H9 (cell line): ENCODE results near the gene TMED10. TPM values are rescaled to one million over a fixed set of nuclear protein-coding genes. Genes with fewer than 3 reads are reported as not detected.

Source experiments
- DNase-seq: peaks from one replicate; pipeline ENCODE4 v3.0.0-alpha.2; 2017
- H2AFZ ChIP-seq: one replicate; pipeline ENCODE4 v1.6.1; 2013; ENCODE audit warnings: mild to moderate bottlenecking, low read length, control low read depth, moderate library complexity
- H2AK5ac ChIP-seq: 2 replicates; pipeline ENCODE4 v1.6.1; 2013; ENCODE audit warnings: low read length, control low read depth, mixed read lengths; ENCODE audit not compliant: insufficient read length
- H2BK120ac ChIP-seq: one replicate; pipeline ENCODE4 v1.6.1; 2013; ENCODE audit warnings: low read depth, mild to moderate bottlenecking, low read length, control low read depth, inconsistent platforms; ENCODE audit not compliant: poor library complexity, severe bottlenecking
- H2BK12ac ChIP-seq: 2 replicates; pipeline ENCODE4 v1.6.1; 2013; ENCODE audit warnings: low read length, control low read depth, mixed read lengths, low read depth; ENCODE audit not compliant: insufficient read length
- H2BK15ac ChIP-seq: 2 replicates; pipeline ENCODE4 v1.6.1; 2013; ENCODE audit warnings: low read depth, low read length, control low read depth
- H2BK20ac ChIP-seq: one replicate; pipeline ENCODE4 v1.6.1; 2013; ENCODE audit warnings: low read depth, mild to moderate bottlenecking, low read length, control low read depth, inconsistent platforms; ENCODE audit not compliant: poor library complexity, severe bottlenecking
- H2BK5ac ChIP-seq: 2 replicates; pipeline ENCODE4 v1.6.1; 2013; ENCODE audit warnings: low read length, control low read depth, mixed read lengths; ENCODE audit not compliant: insufficient read length
- H3K14ac ChIP-seq: 2 replicates; pipeline ENCODE4 v1.6.1; 2013; ENCODE audit warnings: low read length, control low read depth; ENCODE audit not compliant: insufficient read depth
- H3K18ac ChIP-seq: 2 replicates; pipeline ENCODE4 v1.6.1; 2013; ENCODE audit warnings: low read depth, mild to moderate bottlenecking, mixed read lengths, low read length, control low read depth; ENCODE audit not compliant: insufficient read length
- H3K23ac ChIP-seq: 2 replicates; pipeline ENCODE4 v1.6.1; 2013; ENCODE audit warnings: low read length, control low read depth, mixed read lengths, low read depth; ENCODE audit not compliant: insufficient read length
- H3K23me2 ChIP-seq: 2 replicates; pipeline ENCODE4 v1.6.1; 2013; ENCODE audit warnings: low read depth, mild to moderate bottlenecking, mixed read lengths, low read length, control low read depth; ENCODE audit not compliant: insufficient read length, poor library complexity, severe bottlenecking
- H3K27ac ChIP-seq: 2 replicates; pipeline ENCODE4 v1.5.1; 2013; ENCODE audit warnings: low read length, control low read depth, mixed read lengths, low read depth; ENCODE audit not compliant: insufficient read length
- H3K27me3 ChIP-seq: 2 replicates; pipeline ENCODE4 v1.6.1; 2013; ENCODE audit warnings: low read length, control low read depth, inconsistent platforms; ENCODE audit not compliant: insufficient read depth
- H3K4ac ChIP-seq: 2 replicates; pipeline ENCODE4 v1.6.1; 2013; ENCODE audit warnings: low read depth, mild to moderate bottlenecking, control low read depth, inconsistent platforms, low read length, moderate library complexity
- H3K4me1 ChIP-seq: 2 replicates; pipeline ENCODE4 v1.6.1; 2013; ENCODE audit warnings: low read length, control low read depth, inconsistent platforms; ENCODE audit not compliant: insufficient read depth
- H3K4me2 ChIP-seq: 2 replicates; pipeline ENCODE4 v1.6.1; 2013; ENCODE audit warnings: low read length, control low read depth, mixed read lengths; ENCODE audit not compliant: insufficient read length, insufficient read depth
- H3K56ac ChIP-seq: 2 replicates; pipeline ENCODE4 v1.6.1; 2013; ENCODE audit warnings: low read depth, mild to moderate bottlenecking, mixed read lengths, low read length, control low read depth; ENCODE audit not compliant: insufficient read length
- H3K79me1 ChIP-seq: 2 replicates; pipeline ENCODE4 v1.6.1; 2013; ENCODE audit warnings: low read depth, mild to moderate bottlenecking, moderate library complexity, low read length, control low read depth, inconsistent platforms; ENCODE audit not compliant: insufficient read depth, poor library complexity, severe bottlenecking
- H3K79me2 ChIP-seq: 2 replicates; pipeline ENCODE4 v1.6.1; 2013; ENCODE audit warnings: low read length, control low read depth, inconsistent platforms; ENCODE audit not compliant: insufficient read depth
- H3K9ac ChIP-seq: 2 replicates; pipeline ENCODE4 v1.6.1; 2013; ENCODE audit warnings: low read length, control low read depth, mixed read lengths; ENCODE audit not compliant: insufficient read length; ENCODE audit errors: extremely low read depth
- H3K9me3 ChIP-seq: one replicate; pipeline ENCODE4 v1.6.1; 2013; ENCODE audit warnings: low read depth, low read length, inconsistent platforms; ENCODE audit not compliant: control insufficient read depth
- H3T11ph ChIP-seq: one replicate; pipeline ENCODE4 v1.6.1; 2013; ENCODE audit warnings: mild to moderate bottlenecking, low read length, control low read depth, inconsistent platforms
- H4K20me1 ChIP-seq: one replicate; pipeline ENCODE4 v1.6.1; 2013; ENCODE audit not compliant: control insufficient read depth, insufficient read length, insufficient read depth
- H4K5ac ChIP-seq: 2 replicates; pipeline ENCODE4 v1.6.1; 2013; ENCODE audit warnings: low read depth, mild to moderate bottlenecking, mixed read lengths, low read length, control low read depth; ENCODE audit not compliant: insufficient read length
- H4K8ac ChIP-seq: replicated peaks from 2 replicates; pipeline ENCODE4 v1.6.1; 2013; ENCODE audit warnings: low read length, control low read depth, mixed read lengths, low read depth; ENCODE audit not compliant: insufficient read length
- H4K91ac ChIP-seq: 2 replicates; pipeline ENCODE4 v1.6.1; 2013; ENCODE audit warnings: low read depth, mild to moderate bottlenecking, moderate library complexity, mixed read lengths, low read length, control low read depth; ENCODE audit not compliant: insufficient read length
- H3K27ac Mint-ChIP-seq, 3 experiments: 2 replicates in 2 of 3; 3 replicates in 1 of 3; pipeline ENCODE4 v1.8.0; 2020 to 2021; ENCODE audit warnings: mixed read lengths in 3 of 3, mild to moderate bottlenecking in 1 of 3, moderate library complexity in 1 of 3
- H3K27me3 Mint-ChIP-seq: 2 replicates; pipeline ENCODE4 v1.8.0; 2021; ENCODE audit warnings: low read depth, mild to moderate bottlenecking, moderate library complexity, mixed read lengths
- H3K36me3 Mint-ChIP-seq, 3 experiments: 2 replicates in 2 of 3; 3 replicates in 1 of 3; pipeline ENCODE4 v1.8.0; 2020 to 2021; ENCODE audit warnings: low read depth in 3 of 3, mixed read lengths in 3 of 3; ENCODE audit not compliant: insufficient read depth in 1 of 3
- H3K4me1 Mint-ChIP-seq, 2 experiments: 2 replicates each; pipeline ENCODE4 v1.8.0; 2020; ENCODE audit warnings: mixed read lengths in 2 of 2
- H3K4me3 Mint-ChIP-seq, 2 experiments: 2 replicates in 1 of 2; 3 replicates in 1 of 2; pipeline ENCODE4 v1.8.0; 2020 to 2021; ENCODE audit warnings: mild to moderate bottlenecking in 2 of 2, mixed read lengths in 2 of 2, moderate library complexity in 1 of 2
- H3K9me3 Mint-ChIP-seq, 2 experiments: 2 replicates in 1 of 2; 3 replicates in 1 of 2; pipeline ENCODE4 v1.8.0; 2020; ENCODE audit warnings: mild to moderate bottlenecking in 2 of 2, mixed read lengths in 2 of 2, moderate library complexity in 1 of 2
- WGBS: extraction: QIAGEN DNeasy Blood & Tissue Kit; methylation state at CpG from one replicate; pipeline ENCODE4 v1.1.7; 2013; ENCODE audit warnings: missing lambda C conversion rate, low lambda C conversion rate, mixed read lengths; ENCODE audit not compliant: insufficient read length; ENCODE audit errors: extremely low coverage; 5-methylcytosine and 5-hydroxymethylcytosine counted together
- total RNA-seq: library from RNA; stranded (reverse); gene quantifications from 2 replicates; pipeline ENCODE4 v1.2.1, GENCODE V29; 2021
- TF ChIP-seq, protein P1 (sequence below): fragments of 200-600 bp; sonication (generic); conservative IDR thresholded peaks from 3 replicates; pipeline ENCODE4 v1.8.0; 2021; ENCODE audit warnings: antibody characterized with exemption, mild to moderate bottlenecking

TMED10 gene
- total RNA-seq, 1 experiment from 2014 or later = 176 TPM

DNA sequence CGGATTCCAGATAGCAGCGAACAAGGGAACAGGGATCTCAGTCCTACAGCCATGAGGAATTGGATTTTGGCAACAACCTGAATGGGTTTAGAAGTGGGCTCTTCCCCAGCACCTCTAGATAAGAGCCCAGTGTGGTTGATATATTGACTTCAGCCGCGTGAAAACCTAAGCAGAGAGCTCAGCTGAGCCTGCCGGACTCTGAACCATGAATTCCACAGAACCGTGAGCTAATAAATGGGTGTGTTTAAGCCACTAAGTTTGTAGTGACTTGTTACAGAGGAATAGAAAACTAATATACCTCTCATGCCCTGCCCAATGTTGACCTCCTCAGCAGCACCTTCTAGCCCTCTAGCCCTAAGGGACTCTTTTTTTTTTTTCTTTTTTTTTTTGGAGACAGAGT, 32.4 kb upstream of the TMED10 start:
- Histone ChIP-seq H4K5ac (no peak overlapping the region), H3K23me2 (no peaks in the 10 kb centered on the region), H4K20me1 (no peaks in the 10 kb centered on the region), H3K79me2 (no peaks in the 10 kb centered on the region), H3K4me2 (no peak overlapping the region), H3K56ac (no peak overlapping the region), H4K91ac (no peak overlapping the region), H4K8ac (no peak overlapping the region), H2BK20ac (no peak overlapping the region), H3K79me1 (no peaks in the 10 kb centered on the region), H2AFZ (no peak overlapping the region), H3T11ph (no peak overlapping the region), H3K4me1 (no peaks in the 10 kb centered on the region; the same call in 1 of the 2 replicates), H3K23ac (no peak overlapping the region), H2BK12ac (no peak overlapping the region), H3K27me3 (no peaks in the 10 kb centered on the region), H3K18ac (no peak overlapping the region), H2AK5ac (no peak overlapping the region), H3K4ac (no peak overlapping the region), H2BK5ac (no peak overlapping the region), H2BK15ac (no peak overlapping the region), H3K9ac (no peak overlapping the region), H3K27ac (no peak overlapping the region), H3K14ac (no peak overlapping the region), H3K9me3 (no peaks in the 10 kb centered on the region), H2BK120ac (no peak overlapping the region)
- Mint-ChIP-seq H3K36me3 (no peaks in the 10 kb centered on the region; a peak in 1 of 7 replicates), H3K27me3 (no peaks in the 10 kb centered on the region), H3K9me3 (no peaks in the 10 kb centered on the region), H3K4me3 (no peak overlapping the region), H3K27ac (no peak overlapping the region), H3K4me1 (peaks cover 3 to 4% of the 10 kb centered on the region in 2 experiments; a peak in 2 of 4 replicates)
- DNase-seq = no peak
- WGBS = no CpG with 5 or more reads among the region's 6 CpGs
- TF ChIP-seq, protein P1, sequence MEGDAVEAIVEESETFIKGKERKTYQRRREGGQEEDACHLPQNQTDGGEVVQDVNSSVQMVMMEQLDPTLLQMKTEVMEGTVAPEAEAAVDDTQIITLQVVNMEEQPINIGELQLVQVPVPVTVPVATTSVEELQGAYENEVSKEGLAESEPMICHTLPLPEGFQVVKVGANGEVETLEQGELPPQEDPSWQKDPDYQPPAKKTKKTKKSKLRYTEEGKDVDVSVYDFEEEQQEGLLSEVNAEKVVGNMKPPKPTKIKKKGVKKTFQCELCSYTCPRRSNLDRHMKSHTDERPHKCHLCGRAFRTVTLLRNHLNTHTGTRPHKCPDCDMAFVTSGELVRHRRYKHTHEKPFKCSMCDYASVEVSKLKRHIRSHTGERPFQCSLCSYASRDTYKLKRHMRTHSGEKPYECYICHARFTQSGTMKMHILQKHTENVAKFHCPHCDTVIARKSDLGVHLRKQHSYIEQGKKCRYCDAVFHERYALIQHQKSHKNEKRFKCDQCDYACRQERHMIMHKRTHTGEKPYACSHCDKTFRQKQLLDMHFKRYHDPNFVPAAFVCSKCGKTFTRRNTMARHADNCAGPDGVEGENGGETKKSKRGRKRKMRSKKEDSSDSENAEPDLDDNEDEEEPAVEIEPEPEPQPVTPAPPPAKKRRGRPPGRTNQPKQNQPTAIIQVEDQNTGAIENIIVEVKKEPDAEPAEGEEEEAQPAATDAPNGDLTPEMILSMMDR = no peak
